B cell (primary cell): ENCODE measurements around the gene PITPNM1. TPM values are rescaled to one million over a fixed set of nuclear protein-coding genes. Genes with fewer than 3 reads are reported as not detected.

Source experiments
- ATAC-seq: fragments of 200-7000 bp; cut with Tn5 transposase; one replicate; pipeline ENCODE4 v1.10.0; 2021; ENCODE audit warnings: low read depth, mild to moderate bottlenecking, moderate number of reproducible peaks, moderate library complexity
- CTCF ChIA-PET: fragments of 350-600 bp; sonication (Branson Sonifier 250); formaldehyde crosslinking; loops from one replicate; lab custom pipeline; 2021; ENCODE audit warnings: antibody characterized with exemption, inconsistent platforms; lab: Charles Lee
- POLR2A ChIA-PET: fragments of 350-600 bp; sonication (Branson Sonifier 250); formaldehyde crosslinking; loops from one replicate; lab custom pipeline; 2021; ENCODE audit warnings: antibody characterized with exemption; lab: Charles Lee
- DNase-seq: peaks from one replicate; pipeline ENCODE4 v3.0.0; 2013
- H2AFZ ChIP-seq: 2 replicates; pipeline ENCODE4 v1.6.1; 2012; ENCODE audit warnings: mild to moderate bottlenecking, low read depth, low read length; ENCODE audit not compliant: insufficient read depth, poor library complexity, severe bottlenecking
- H3K27ac ChIP-seq, 2 donors: 1 replicate in 1 of 2; 2 replicates in 1 of 2; pipeline ENCODE4 v1.5.1; 2012 to 2013; ENCODE audit warnings: low read length in 2 of 2, mild to moderate bottlenecking in 2 of 2, moderate library complexity in 1 of 2
- H3K27me3 ChIP-seq, 4 experiments: fragments of 200-600 bp in 1 of 4; sonication (generic) in 1 of 4; replicated peaks in 1 of 4; 1 replicate in 2 of 4; 2 replicates in 2 of 4; pipeline versions ENCODE4 v1.6.1 to v1.7.0; 2013 to 2016; ENCODE audit warnings: low read length in 3 of 4, mild to moderate bottlenecking in 2 of 4, mixed read lengths in 1 of 4, moderate library complexity in 1 of 4; ENCODE audit not compliant: insufficient read depth in 4 of 4, control insufficient read depth in 3 of 4; ENCODE audit errors: control extremely low read depth in 1 of 4
- H3K36me3 ChIP-seq, 2 experiments: replicated peaks in 1 of 2; 1 replicate in 1 of 2; 2 replicates in 1 of 2; pipeline versions ENCODE4 v1.6.1 to v1.7.1; 2013; ENCODE audit warnings: low read length in 1 of 2; ENCODE audit not compliant: insufficient read depth in 2 of 2, control insufficient read depth in 1 of 2; ENCODE audit errors: control extremely low read depth in 1 of 2, extremely low read depth in 1 of 2
- H3K4me1 ChIP-seq, 2 donors: fragments of 200-600 bp in 1 of 2; sonication (generic) in 1 of 2; 1 replicate in 1 of 2; 2 replicates in 1 of 2; pipeline versions ENCODE4 v1.5.1 to v1.6.1; 2013 to 2017; ENCODE audit warnings: low read length in 2 of 2; ENCODE audit not compliant: control insufficient read depth in 2 of 2, insufficient read depth in 2 of 2
- H3K4me2 ChIP-seq: replicated peaks from 2 replicates; pipeline ENCODE3; 2012; ENCODE audit warnings: mild to moderate bottlenecking, low read depth, low read length; ENCODE audit not compliant: poor library complexity, severe bottlenecking
- H3K4me3 ChIP-seq, 5 experiments: fragments of 200-600 bp in 1 of 5; sonication (generic) in 1 of 5; 1 replicate in 3 of 5; 2 replicates in 2 of 5; pipeline versions ENCODE4 v1.5.1 to v1.7.0; 2011 to 2016; ENCODE audit warnings: low read length in 4 of 5, mild to moderate bottlenecking in 4 of 5, low read depth in 2 of 5, control low read depth in 1 of 5, moderate library complexity in 1 of 5; ENCODE audit not compliant: insufficient read depth in 1 of 5; ENCODE audit errors: control extremely low read depth in 1 of 5, extremely low read depth in 1 of 5
- H3K79me2 ChIP-seq: fragments of 200-600 bp; sonication (generic); one replicate; pipeline ENCODE4 v1.6.0; 2016; ENCODE audit warnings: low read length; ENCODE audit not compliant: control insufficient read depth, insufficient read depth
- H3K9ac ChIP-seq: fragments of 200-600 bp; sonication (generic); 2 replicates; pipeline ENCODE4 v1.6.1; 2017; ENCODE audit warnings: mild to moderate bottlenecking, low read length, moderate library complexity
- H3K9me3 ChIP-seq, 3 donors: one replicate each; pipeline versions ENCODE4 v1.6.1 to v1.7.1; 2013; ENCODE audit warnings: low read length in 2 of 3; ENCODE audit not compliant: control insufficient read depth in 2 of 3, insufficient read depth in 1 of 3; ENCODE audit errors: control extremely low read depth in 1 of 3
- H4K20me1 ChIP-seq: 2 replicates; pipeline ENCODE4 v1.6.0; 2012; ENCODE audit warnings: mild to moderate bottlenecking, low read length; ENCODE audit not compliant: insufficient read depth, control insufficient read depth, poor library complexity, severe bottlenecking
- H3K27ac Mint-ChIP-seq: one replicate; pipeline ENCODE4 v1.8.0; 2021; ENCODE audit warnings: mixed read lengths
- H3K27me3 Mint-ChIP-seq: one replicate; pipeline ENCODE4 v1.8.0; 2021; ENCODE audit warnings: mixed read lengths
- H3K4me1 Mint-ChIP-seq: one replicate; pipeline ENCODE4 v1.8.0; 2021; ENCODE audit warnings: mixed read lengths
- H3K4me3 Mint-ChIP-seq: one replicate; pipeline ENCODE4 v1.8.0; 2021; ENCODE audit warnings: mixed read lengths
- H3K9me3 Mint-ChIP-seq: one replicate; pipeline ENCODE4 v1.8.0; 2022; ENCODE audit warnings: mixed read lengths; ENCODE audit not compliant: insufficient read depth
- CTCF ChIP-seq: fragments of 200-600 bp; IDR thresholded peaks from one replicate; pipeline ENCODE4 v1.8.0; 2022; ENCODE audit warnings: antibody characterized with exemption, mild to moderate bottlenecking
- EZH2 ChIP-seq: IDR thresholded peaks from 2 replicates; pipeline ENCODE4 v1.6.1; 2012; ENCODE audit warnings: borderline replicate concordance, low read depth, mild to moderate bottlenecking, moderate library complexity, low read length; ENCODE audit not compliant: insufficient read depth, poor library complexity, severe bottlenecking
- WGBS: methylation state at CpG from one replicate; pipeline ENCODE4 v1.1.5; 2013; ENCODE audit warnings: missing lambda C conversion rate; ENCODE audit not compliant: insufficient coverage; 5-methylcytosine and 5-hydroxymethylcytosine counted together
- intact Hi-C: fragments of 100-400 bp; cut with micrococcal nuclease; formaldehyde crosslinking; loops from one replicate; pipeline ENCODE4 v1.10.0; 2022
- polyA plus RNA-seq: library from polyadenylated mRNA; depleted of rRNA; stranded (reverse); fragments of >200 nt; gene quantifications from 2 replicates; pipeline ENCODE4 v1.2.3, GENCODE V29; 2012
- total RNA-seq, 2 donors: library from RNA; stranded (reverse); fragments of 120-200 nt in 1 of 2; gene quantifications; 1 replicate in 1 of 2; 2 replicates in 1 of 2; pipeline versions ENCODE4 v1.2.3 to v1.2.4, GENCODE V29; 2013 to 2022

PITPNM1 gene
- total and polyA plus RNA-seq, 2 donors (not counting 1 experiment from before 2014, with no cell fraction given): 152 to 166 TPM

DNA sequence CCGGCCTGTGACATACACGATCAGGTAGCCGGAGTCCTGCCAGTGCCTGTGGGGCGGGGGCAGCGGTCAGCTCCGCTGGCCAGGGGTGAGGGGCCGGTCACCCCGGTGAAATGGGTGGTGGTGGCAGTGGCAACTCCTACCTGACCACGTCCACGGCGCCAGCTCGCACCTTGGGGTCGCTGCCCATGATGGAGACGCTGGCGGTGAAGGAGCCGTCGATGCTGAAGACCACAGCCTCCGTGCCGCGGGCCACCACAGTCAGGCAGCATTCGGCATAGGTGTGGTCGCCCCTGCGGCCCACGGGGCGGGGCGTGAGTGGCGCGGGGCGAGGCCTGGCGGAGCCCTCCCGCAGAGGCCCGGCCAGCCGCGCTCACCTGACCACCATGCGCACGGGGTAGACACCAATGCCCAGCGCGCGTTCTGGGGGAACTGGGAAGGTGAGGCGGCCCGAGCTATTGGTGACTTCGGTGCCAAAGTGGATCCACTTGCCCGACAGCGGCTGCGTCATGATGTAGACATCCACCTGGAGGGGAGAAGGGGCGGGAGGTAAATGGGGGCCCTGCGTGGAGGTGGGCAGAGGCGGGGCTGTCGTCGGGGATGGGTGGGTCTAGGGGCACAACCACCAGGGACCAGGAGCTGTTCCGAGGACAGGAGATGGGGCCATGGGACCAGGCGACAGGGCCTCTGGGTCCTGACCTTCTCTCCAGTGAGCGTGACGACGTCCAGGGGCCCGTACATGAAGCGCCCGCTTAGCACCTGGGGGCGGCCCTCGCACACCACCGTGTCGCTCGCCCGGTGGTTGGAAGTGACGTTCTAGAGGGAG lies 11.4 kb downstream of the PITPNM1 start:
- no peaks in the 10 kb centered on the region for H3K4me1 ChIP-seq
- no peak for ATAC-seq
- H3K4me1 Mint-ChIP-seq: peaks cover 2% of the 10 kb centered on the region
- WGBS: 96% methylated on average over 65 of the region's 65 CpGs
- peaks cover 0 to 87% of the 10 kb centered on the region in 2 experiments for H3K36me3 ChIP-seq
- H3K27ac ChIP-seq: no peak overlapping the region
- no peak overlapping the region for H3K4me3 ChIP-seq
- no peaks in the 10 kb centered on the region for H3K9me3 Mint-ChIP-seq
- TF ChIP-seq EZH2 (no peak), CTCF (no peak)
- no peak overlapping the region for H3K9ac ChIP-seq
- no peaks in the 10 kb centered on the region for H3K27me3 Mint-ChIP-seq
- no peak for DNase-seq
- peaks cover 52% of the 10 kb centered on the region for H4K20me1 ChIP-seq
- H3K27me3 ChIP-seq: no peaks in the 10 kb centered on the region
- no peaks in the 10 kb centered on the region for H3K9me3 ChIP-seq
- POLR2A ChIA-PET: interaction anchor here (0.7 to 1.0 kb wide), 2 partner anchors 81 to 92 kb away, joined by 3 read pairs; partner anchors contain the start of gene PPP1CA
- CTCF ChIA-PET: no interaction called here
- peaks cover 21% of the 10 kb centered on the region for H3K79me2 ChIP-seq
- no peak overlapping the region for H2AFZ ChIP-seq
- intact Hi-C loops: no loop called here
- no peak overlapping the region for H3K27ac Mint-ChIP-seq
- H3K4me3 Mint-ChIP-seq: no peak overlapping the region
- no peak overlapping the region for H3K4me2 ChIP-seq
